PFSK-1 (cell line): Measurements from ENCODE around the gene TMEM176A.

ENCODE experiments used
- FOXP2 ChIP-seq: optimal IDR thresholded peaks from 2 replicates; pipeline ENCODE3; 2011; ENCODE audit warnings: borderline replicate concordance, control low read depth, inconsistent platforms; ENCODE audit not compliant: insufficient read depth; ENCODE audit errors: extremely low read length, extremely low read depth
- POLR2AphosphoS5 ChIP-seq: IDR thresholded peaks from 2 replicates; pipeline ENCODE4 v1.6.1; 2012; ENCODE audit warnings: low read depth, mild to moderate bottlenecking, control low read depth, low read length, moderate library complexity
- SIN3A ChIP-seq: IDR thresholded peaks from 2 replicates; pipeline ENCODE4 v1.6.1; 2012; ENCODE audit warnings: mild to moderate bottlenecking, low read length, moderate library complexity, borderline replicate concordance; ENCODE audit not compliant: insufficient read depth
- TAF1 ChIP-seq: IDR thresholded peaks from 2 replicates; pipeline ENCODE4 v1.6.1; 2012; ENCODE audit warnings: low read length, control low read depth, borderline replicate concordance; ENCODE audit not compliant: insufficient read depth
- TF ChIP-seq, protein P1 (sequence below), 2 experiments: IDR thresholded peaks; 2 replicates each; pipeline versions ENCODE4 v1.6.1 to v1.8.0; 2011 to 2012; ENCODE audit warnings: low read depth in 2 of 2, low read length in 2 of 2, control low read depth in 1 of 2, inconsistent platforms in 1 of 2, mild to moderate bottlenecking in 1 of 2, moderate library complexity in 1 of 2; ENCODE audit not compliant: insufficient read depth in 1 of 2

The TMEM176A gene

DNA sequence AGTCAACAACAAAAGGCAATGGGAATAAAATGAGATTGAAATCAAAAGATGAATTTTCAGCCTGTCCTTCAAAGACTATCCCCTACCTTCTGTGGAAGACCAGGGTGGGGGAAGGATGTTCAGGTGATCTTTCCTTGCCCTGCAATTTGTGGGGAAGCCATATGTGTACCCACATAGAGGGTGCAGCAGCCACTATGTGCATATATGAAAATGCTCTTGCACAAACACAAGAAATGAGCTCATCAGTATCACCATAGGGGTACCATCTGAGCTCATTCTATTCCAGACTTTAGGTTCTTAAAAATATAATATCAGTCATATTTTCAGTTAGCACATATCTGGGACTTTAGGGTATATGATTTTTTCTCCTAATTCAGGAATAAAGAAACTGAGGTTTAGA lies 45.6 kb upstream of the TMEM176A start:
- TF ChIP-seq POLR2AphosphoS5: no peak
- TF ChIP-seq, protein P1, sequence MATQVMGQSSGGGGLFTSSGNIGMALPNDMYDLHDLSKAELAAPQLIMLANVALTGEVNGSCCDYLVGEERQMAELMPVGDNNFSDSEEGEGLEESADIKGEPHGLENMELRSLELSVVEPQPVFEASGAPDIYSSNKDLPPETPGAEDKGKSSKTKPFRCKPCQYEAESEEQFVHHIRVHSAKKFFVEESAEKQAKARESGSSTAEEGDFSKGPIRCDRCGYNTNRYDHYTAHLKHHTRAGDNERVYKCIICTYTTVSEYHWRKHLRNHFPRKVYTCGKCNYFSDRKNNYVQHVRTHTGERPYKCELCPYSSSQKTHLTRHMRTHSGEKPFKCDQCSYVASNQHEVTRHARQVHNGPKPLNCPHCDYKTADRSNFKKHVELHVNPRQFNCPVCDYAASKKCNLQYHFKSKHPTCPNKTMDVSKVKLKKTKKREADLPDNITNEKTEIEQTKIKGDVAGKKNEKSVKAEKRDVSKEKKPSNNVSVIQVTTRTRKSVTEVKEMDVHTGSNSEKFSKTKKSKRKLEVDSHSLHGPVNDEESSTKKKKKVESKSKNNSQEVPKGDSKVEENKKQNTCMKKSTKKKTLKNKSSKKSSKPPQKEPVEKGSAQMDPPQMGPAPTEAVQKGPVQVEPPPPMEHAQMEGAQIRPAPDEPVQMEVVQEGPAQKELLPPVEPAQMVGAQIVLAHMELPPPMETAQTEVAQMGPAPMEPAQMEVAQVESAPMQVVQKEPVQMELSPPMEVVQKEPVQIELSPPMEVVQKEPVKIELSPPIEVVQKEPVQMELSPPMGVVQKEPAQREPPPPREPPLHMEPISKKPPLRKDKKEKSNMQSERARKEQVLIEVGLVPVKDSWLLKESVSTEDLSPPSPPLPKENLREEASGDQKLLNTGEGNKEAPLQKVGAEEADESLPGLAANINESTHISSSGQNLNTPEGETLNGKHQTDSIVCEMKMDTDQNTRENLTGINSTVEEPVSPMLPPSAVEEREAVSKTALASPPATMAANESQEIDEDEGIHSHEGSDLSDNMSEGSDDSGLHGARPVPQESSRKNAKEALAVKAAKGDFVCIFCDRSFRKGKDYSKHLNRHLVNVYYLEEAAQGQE (IDR thresholded peaks at IDR 0.05; ENCODE audit: insufficient read depth in 1 of 2, low read depth in 2 of 2, low read length in 2 of 2): no peak
- no peak for TF ChIP-seq FOXP2
- no peak for TF ChIP-seq TAF1
- TF ChIP-seq SIN3A: no peak

DNA sequence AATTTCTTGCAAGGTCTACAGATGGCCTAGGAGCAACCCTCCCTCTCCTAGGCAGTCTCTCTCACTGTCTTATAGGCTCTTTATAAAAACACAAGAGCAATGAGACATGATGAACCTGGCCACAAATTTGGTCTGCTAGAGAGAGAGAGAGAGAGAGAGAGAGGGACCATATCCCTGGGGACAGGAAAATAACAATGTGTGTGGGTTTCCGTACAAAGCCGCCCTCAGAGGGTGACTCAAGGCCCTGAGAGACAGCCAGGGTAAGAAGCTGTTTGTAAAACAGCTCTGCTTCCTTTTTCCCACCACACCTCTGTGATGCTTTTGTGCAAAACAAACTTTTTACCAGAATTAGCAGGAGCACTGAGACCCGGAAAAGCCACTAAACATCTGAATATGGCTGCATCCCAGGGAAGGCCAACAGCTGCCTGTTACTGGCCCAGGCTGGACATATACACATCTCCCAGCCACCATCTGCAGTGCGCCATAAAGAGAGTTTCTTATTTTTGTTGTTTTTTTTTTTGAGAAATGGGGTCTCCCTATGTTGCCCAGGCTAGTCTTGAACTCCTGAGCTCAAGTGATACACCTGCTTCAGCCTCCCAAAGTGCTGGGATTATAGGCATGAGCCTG lies 45.0 kb upstream of the TMEM176A start:
- TF ChIP-seq, protein P1 (IDR thresholded peaks at IDR 0.05; ENCODE audit: insufficient read depth in 1 of 2, low read depth in 2 of 2, low read length in 2 of 2): no peak
- TF ChIP-seq FOXP2: no peak

DNA sequence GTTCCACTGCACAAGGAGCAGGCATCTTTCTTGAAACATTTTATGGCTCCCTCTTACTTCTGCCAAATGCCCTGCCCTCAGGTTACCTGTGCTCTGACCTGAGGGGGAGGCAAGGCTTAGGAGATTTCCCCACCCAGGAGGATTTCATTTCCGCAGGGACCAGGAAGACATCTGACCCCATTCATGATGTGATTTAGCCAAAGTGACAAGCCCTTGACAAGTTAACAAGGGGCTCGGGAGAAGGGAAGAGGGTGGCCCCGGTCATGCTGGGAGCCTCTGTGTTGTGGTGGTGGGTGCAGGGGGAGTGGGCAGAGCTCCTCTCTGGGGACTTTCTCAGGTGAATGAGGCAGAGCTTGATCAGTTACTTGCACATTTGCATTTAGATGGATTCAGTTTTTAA lies 44.4 kb upstream of the TMEM176A start:
- TF ChIP-seq, protein P1 (IDR thresholded peaks at IDR 0.05; ENCODE audit: insufficient read depth in 1 of 2, low read depth in 2 of 2, low read length in 2 of 2): no peak
- TF ChIP-seq TAF1 (no peak), SIN3A (no peak), FOXP2 (no peak), POLR2AphosphoS5 (no peak)

DNA sequence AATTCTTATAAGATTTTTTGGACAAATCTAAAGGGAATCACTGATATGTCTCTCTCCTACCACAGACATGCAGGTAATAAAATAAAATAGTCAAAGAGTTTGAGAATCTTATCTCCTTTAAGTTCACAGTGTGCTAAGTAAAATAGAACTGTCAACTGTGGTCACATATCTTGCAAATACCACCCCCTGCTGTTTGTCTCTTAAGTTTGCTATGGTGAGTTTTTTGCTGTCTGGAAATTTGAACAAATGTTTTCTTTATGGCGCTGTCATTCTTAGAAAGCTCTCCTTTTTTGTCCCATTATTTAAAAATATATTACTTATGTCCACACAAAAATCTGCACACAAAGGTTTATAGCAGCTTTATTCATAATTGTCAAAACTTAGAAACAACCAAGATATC lies 43.7 kb upstream of the TMEM176A start:
- no peak for TF ChIP-seq SIN3A
- TF ChIP-seq, protein P1 (IDR thresholded peaks at IDR 0.05; ENCODE audit: insufficient read depth in 1 of 2, low read depth in 2 of 2, low read length in 2 of 2): no peak
- no peak for TF ChIP-seq POLR2AphosphoS5
- TF ChIP-seq FOXP2: no peak
- no peak for TF ChIP-seq TAF1

DNA sequence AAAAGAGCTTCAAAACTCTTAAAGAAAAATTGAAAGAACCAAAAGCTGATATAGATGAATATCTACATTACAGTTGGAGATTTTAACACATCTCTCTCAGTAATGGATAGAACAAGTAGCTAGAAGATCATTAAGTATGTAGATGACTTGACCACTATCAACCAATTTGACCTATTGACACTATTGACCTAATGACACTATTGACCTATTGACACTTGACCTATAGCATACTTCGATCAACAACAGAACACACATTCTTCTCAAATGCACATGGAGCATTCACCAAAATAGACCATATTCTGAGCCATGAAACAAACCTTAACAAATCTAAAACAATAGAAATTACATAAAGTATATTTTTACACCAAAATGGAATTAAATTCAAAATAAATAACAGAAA lies 41.1 kb upstream of the TMEM176A start:
- no peak for TF ChIP-seq SIN3A
- no peak for TF ChIP-seq POLR2AphosphoS5
- no peak for TF ChIP-seq FOXP2
- TF ChIP-seq, protein P1 (IDR thresholded peaks at IDR 0.05; ENCODE audit: insufficient read depth in 1 of 2, low read depth in 2 of 2, low read length in 2 of 2): no peak
- TF ChIP-seq TAF1: no peak
